ENCODE measurements around the gene STPG4.
"Not testable (repeated sequence)": the region's sequence is repeated elsewhere in the genome, so short reads cannot be mapped to it uniquely, and the experiment has no call there.

The STPG4 gene

GRCh38 chr2:47124740-47125139, 30.4 kb downstream of the STPG4 start:
- DNase-seq, result not testable (repeated sequence)

- not testable (repeated sequence) for DNase-seq
Measured at GRCh38 chr2:47120424-47120823, 34.7 kb downstream of the STPG4 start.

- no peak for DNase-seq
Measured at GRCh38 chr2:47119001-47119400, 36.1 kb downstream of the STPG4 start.

- DNase-seq, result no peak
Measured at GRCh38 chr2:47118581-47118980, 36.5 kb downstream of the STPG4 start.

GRCh38 chr2:47112665-47113435, 42.3 kb downstream of the STPG4 start:
- DNase-seq, result no peak

GRCh38 chr2:47109680-47110079, 45.4 kb downstream of the STPG4 start:
- no peak for DNase-seq

GRCh38 chr2:47109007-47109375, 46.1 kb downstream of the STPG4 start:
- DNase-seq, result no peak

- DNase-seq, result not testable (repeated sequence)
Measured at GRCh38 chr2:47108267-47109006, 46.7 kb downstream of the STPG4 start.

GRCh38 chr2:47107201-47107600, 47.9 kb downstream of the STPG4 start:
- DNase-seq, result not testable (repeated sequence)

GRCh38 chr2:47106231-47106630, 48.9 kb downstream of the STPG4 start:
- not testable (repeated sequence) for DNase-seq

- DNase-seq, result not testable (repeated sequence)
Measured at GRCh38 chr2:47099712-47100111, 55.4 kb downstream of the STPG4 start.

- DNase-seq, result no peak
Measured at GRCh38 chr2:47098953-47099352, 56.2 kb downstream of the STPG4 start.

- no peak for DNase-seq
Measured at GRCh38 chr2:47097563-47097962, 57.5 kb downstream of the STPG4 start.

GRCh38 chr2:47096451-47096850, 58.7 kb downstream of the STPG4 start:
- DNase-seq, result no peak

GRCh38 chr2:47095349-47096020, 59.6 kb downstream of the STPG4 start:
- no peak for DNase-seq

GRCh38 chr2:47094511-47095142, 60.5 kb downstream of the STPG4 start:
- DNase-seq, result no peak

- no peak for DNase-seq
Measured at GRCh38 chr2:47093626-47094025, 61.5 kb downstream of the STPG4 start.

- no peak for DNase-seq
Measured at GRCh38 chr2:47092465-47092864, 62.6 kb downstream of the STPG4 start.

- DNase-seq, result no peak
Measured at GRCh38 chr2:47091118-47091517, 64.0 kb downstream of the STPG4 start.

GRCh38 chr2:47089083-47089464, 66.0 kb downstream of the STPG4 start:
- DNase-seq, result no peak

- DNase-seq, result no peak
Measured at GRCh38 chr2:47088371-47089082, 66.6 kb downstream of the STPG4 start.

- no peak for DNase-seq
Measured at GRCh38 chr2:47087051-47087450, 68.1 kb downstream of the STPG4 start.

- DNase-seq, result no peak
Measured at GRCh38 chr2:47086571-47086970, 68.5 kb downstream of the STPG4 start.
